ENCODE results near the gene TPK1. TPM values are rescaled to one million over a fixed set of nuclear protein-coding genes. Genes with fewer than 3 reads are reported as not detected.
"Not testable (repeated sequence)": the region's sequence is repeated elsewhere in the genome, so short reads cannot be mapped to it uniquely, and the experiment has no call there.

Gene TPK1
- total and polyA plus RNA-seq, 2 donors (not counting 1 experiment from before 2014, with no cell fraction given) = 2.4 to 4.1 TPM

- H3K36me3 ChIP-seq (ENCODE audit: control insufficient read depth, insufficient read depth, low read length) = no peaks in the 10 kb centered on the region
- DNase-seq (ENCODE audit: low read depth in 2 of 2) = no peak
- no peak for TF ChIP-seq CTCF (conservative IDR thresholded peaks at IDR 0.05 in 1 of 2, IDR thresholded peaks at IDR 0.05 in 1 of 2; ENCODE audit: low read depth in 1 of 2, low read length in 2 of 2)
- no peak for TF ChIP-seq EZH2 (IDR thresholded peaks at IDR 0.05; ENCODE audit: low read length, missing control alignments)
These were observed 251.1 kb downstream of the TPK1 start for GRCh38 chr7:144584726-144585125.

GRCh38 chr7:144579687-144580086 lies 256.2 kb downstream of the TPK1 start:
- no peak overlapping the region for H3K4me2 ChIP-seq (ENCODE audit: extremely low read depth, insufficient read depth, low read length)
- H3K9ac ChIP-seq (ENCODE audit: insufficient read depth, low read length) = no peak overlapping the region
- no peaks in the 10 kb centered on the region for H3K79me2 ChIP-seq (ENCODE audit: control insufficient read depth, insufficient read depth, low read length)
- no peaks in the 10 kb centered on the region for H3K9me3 ChIP-seq (ENCODE audit: control insufficient read depth, insufficient read depth, low read depth, low read length)
- no peak for DNase-seq (ENCODE audit: low read depth in 2 of 2)
- H3K4me3 ChIP-seq (replicated peaks in 1 of 4; ENCODE audit: control extremely low read depth in 1 of 4, insufficient read depth in 1 of 4, low read depth in 3 of 4, low read length in 4 of 4) = no peak overlapping the region
- no peaks in the 10 kb centered on the region for H3K4me1 ChIP-seq (ENCODE audit: control insufficient read depth, extremely low read depth, insufficient read depth, low read length)
- H3K27ac ChIP-seq (ENCODE audit: insufficient read depth, low read length) = no peak overlapping the region
- H3K27me3 ChIP-seq (ENCODE audit: control insufficient read depth, insufficient read depth, low read length) = no peaks in the 10 kb centered on the region
- H3K36me3 ChIP-seq (ENCODE audit: control insufficient read depth, insufficient read depth, low read length) = no peaks in the 10 kb centered on the region
- no peaks in the 10 kb centered on the region for H4K20me1 ChIP-seq (ENCODE audit: control insufficient read depth, extremely low read depth, insufficient read depth, low read length)
- TF ChIP-seq CTCF (conservative IDR thresholded peaks at IDR 0.05 in 1 of 2, IDR thresholded peaks at IDR 0.05 in 1 of 2; ENCODE audit: low read depth in 1 of 2, low read length in 2 of 2) (no peak), EZH2 (IDR thresholded peaks at IDR 0.05; ENCODE audit: low read length, missing control alignments) (no peak)
- H2AFZ ChIP-seq (ENCODE audit: low read length) = no peak overlapping the region

More at GRCh38 chr7:144584726-144585125, 251.1 kb downstream of the TPK1 start:
- Histone ChIP-seq H3K27me3 (ENCODE audit: control insufficient read depth, insufficient read depth, low read length) (no peaks in the 10 kb centered on the region), H2AFZ (ENCODE audit: low read length) (no peak overlapping the region), H3K4me1 (ENCODE audit: control insufficient read depth, extremely low read depth, insufficient read depth, low read length) (no peaks in the 10 kb centered on the region), H3K79me2 (ENCODE audit: control insufficient read depth, insufficient read depth, low read length) (no peaks in the 10 kb centered on the region), H3K9ac (ENCODE audit: insufficient read depth, low read length) (no peak overlapping the region), H3K4me3 (replicated peaks in 1 of 4; ENCODE audit: control extremely low read depth in 1 of 4, insufficient read depth in 1 of 4, low read depth in 3 of 4, low read length in 4 of 4) (no peak overlapping the region), H3K27ac (ENCODE audit: insufficient read depth, low read length) (no peak overlapping the region), H3K9me3 (ENCODE audit: control insufficient read depth, insufficient read depth, low read depth, low read length) (no peaks in the 10 kb centered on the region), H4K20me1 (ENCODE audit: control insufficient read depth, extremely low read depth, insufficient read depth, low read length) (no peaks in the 10 kb centered on the region), H3K4me2 (ENCODE audit: extremely low read depth, insufficient read depth, low read length) (no peak overlapping the region)

GRCh38 chr7:144575456-144575855 lies 260.4 kb downstream of the TPK1 start:
- Histone ChIP-seq H3K9me3 (ENCODE audit: control insufficient read depth, insufficient read depth, low read depth, low read length) (no peaks in the 10 kb centered on the region), H3K27me3 (ENCODE audit: control insufficient read depth, insufficient read depth, low read length) (no peaks in the 10 kb centered on the region), H4K20me1 (ENCODE audit: control insufficient read depth, extremely low read depth, insufficient read depth, low read length) (no peaks in the 10 kb centered on the region), H3K4me3 (replicated peaks in 1 of 4; ENCODE audit: control extremely low read depth in 1 of 4, insufficient read depth in 1 of 4, low read depth in 3 of 4, low read length in 4 of 4) (no peak overlapping the region), H3K79me2 (ENCODE audit: control insufficient read depth, insufficient read depth, low read length) (no peaks in the 10 kb centered on the region), H3K9ac (ENCODE audit: insufficient read depth, low read length) (no peak overlapping the region), H2AFZ (ENCODE audit: low read length) (no peak overlapping the region), H3K36me3 (ENCODE audit: control insufficient read depth, insufficient read depth, low read length) (no peaks in the 10 kb centered on the region), H3K4me1 (ENCODE audit: control insufficient read depth, extremely low read depth, insufficient read depth, low read length) (no peaks in the 10 kb centered on the region), H3K4me2 (ENCODE audit: extremely low read depth, insufficient read depth, low read length) (no peak overlapping the region), H3K27ac (ENCODE audit: insufficient read depth, low read length) (no peak overlapping the region)
- TF ChIP-seq CTCF (conservative IDR thresholded peaks at IDR 0.05 in 1 of 2, IDR thresholded peaks at IDR 0.05 in 1 of 2; ENCODE audit: low read depth in 1 of 2, low read length in 2 of 2) (no peak), EZH2 (IDR thresholded peaks at IDR 0.05; ENCODE audit: low read length, missing control alignments) (no peak)
- no peak for DNase-seq (ENCODE audit: low read depth in 2 of 2)

GRCh38 chr7:144574753-144575152 lies 261.1 kb downstream of the TPK1 start:
- not testable (repeated sequence) for H2AFZ ChIP-seq (ENCODE audit: low read length); H3K79me2 ChIP-seq (ENCODE audit: control insufficient read depth, insufficient read depth, low read length); H3K27ac ChIP-seq (ENCODE audit: insufficient read depth, low read length); DNase-seq (ENCODE audit: low read depth in 2 of 2); H4K20me1 ChIP-seq (ENCODE audit: control insufficient read depth, extremely low read depth, insufficient read depth, low read length); H3K36me3 ChIP-seq (ENCODE audit: control insufficient read depth, insufficient read depth, low read length); H3K9ac ChIP-seq (ENCODE audit: insufficient read depth, low read length); H3K4me3 ChIP-seq (replicated peaks in 1 of 4; ENCODE audit: control extremely low read depth in 1 of 4, insufficient read depth in 1 of 4, low read depth in 3 of 4, low read length in 4 of 4); H3K4me2 ChIP-seq (ENCODE audit: extremely low read depth, insufficient read depth, low read length); H3K9me3 ChIP-seq (ENCODE audit: control insufficient read depth, insufficient read depth, low read depth, low read length); H3K4me1 ChIP-seq (ENCODE audit: control insufficient read depth, extremely low read depth, insufficient read depth, low read length); H3K27me3 ChIP-seq (ENCODE audit: control insufficient read depth, insufficient read depth, low read length)
